Fibroblast of the aortic adventitia (primary cell): ENCODE results near the gene RPS27A. TPM values are rescaled to one million over a fixed set of nuclear protein-coding genes. Genes with fewer than 3 reads are reported as not detected.
"Not testable (repeated sequence)": the region's sequence is repeated elsewhere in the genome, so short reads cannot be mapped to it uniquely, and the experiment has no call there.

ENCODE experiments used
- DNase-seq: peaks from one replicate; pipeline ENCODE4 v3.0.0-alpha.2; 2010; ENCODE audit warnings: low read depth
- H3K4me3 ChIP-seq: 2 replicates; pipeline ENCODE4 v1.5.1; 2011; ENCODE audit warnings: low read depth, mild to moderate bottlenecking, control low read depth, low read length, moderate library complexity
- total RNA-seq: library from RNA; depleted of rRNA; stranded (reverse); fragments of >200 nt; gene quantifications from 2 replicates; pipeline ENCODE4 v1.2.3, GENCODE V29; 2012; ENCODE audit warnings: low replicate concordance
- TF ChIP-seq, protein P1 (sequence below): IDR thresholded peaks from 2 replicates; pipeline ENCODE4 v1.5.1; 2011; ENCODE audit warnings: mild to moderate bottlenecking, low read length, control low read depth, inconsistent platforms; ENCODE audit not compliant: insufficient read depth

Gene RPS27A
- total RNA-seq: 1,779 and 1,984 TPM in 2 replicates

GRCh38 chr2:55232084-55232862, at the start of gene RPS27A, which contains the start of gene CLHC1:
Gene RPS27A (plus strand): TSS chr2:55232688. CDS start chr2:55232825, 137 bp downstream.
Gene CLHC1 (minus strand): TSS chr2:55232293. CDS start chr2:55222411, 9,882 bp downstream.
- TF ChIP-seq, protein P1, sequence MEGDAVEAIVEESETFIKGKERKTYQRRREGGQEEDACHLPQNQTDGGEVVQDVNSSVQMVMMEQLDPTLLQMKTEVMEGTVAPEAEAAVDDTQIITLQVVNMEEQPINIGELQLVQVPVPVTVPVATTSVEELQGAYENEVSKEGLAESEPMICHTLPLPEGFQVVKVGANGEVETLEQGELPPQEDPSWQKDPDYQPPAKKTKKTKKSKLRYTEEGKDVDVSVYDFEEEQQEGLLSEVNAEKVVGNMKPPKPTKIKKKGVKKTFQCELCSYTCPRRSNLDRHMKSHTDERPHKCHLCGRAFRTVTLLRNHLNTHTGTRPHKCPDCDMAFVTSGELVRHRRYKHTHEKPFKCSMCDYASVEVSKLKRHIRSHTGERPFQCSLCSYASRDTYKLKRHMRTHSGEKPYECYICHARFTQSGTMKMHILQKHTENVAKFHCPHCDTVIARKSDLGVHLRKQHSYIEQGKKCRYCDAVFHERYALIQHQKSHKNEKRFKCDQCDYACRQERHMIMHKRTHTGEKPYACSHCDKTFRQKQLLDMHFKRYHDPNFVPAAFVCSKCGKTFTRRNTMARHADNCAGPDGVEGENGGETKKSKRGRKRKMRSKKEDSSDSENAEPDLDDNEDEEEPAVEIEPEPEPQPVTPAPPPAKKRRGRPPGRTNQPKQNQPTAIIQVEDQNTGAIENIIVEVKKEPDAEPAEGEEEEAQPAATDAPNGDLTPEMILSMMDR: no peak
- DNase-seq: peak; percentile 98

DNA sequence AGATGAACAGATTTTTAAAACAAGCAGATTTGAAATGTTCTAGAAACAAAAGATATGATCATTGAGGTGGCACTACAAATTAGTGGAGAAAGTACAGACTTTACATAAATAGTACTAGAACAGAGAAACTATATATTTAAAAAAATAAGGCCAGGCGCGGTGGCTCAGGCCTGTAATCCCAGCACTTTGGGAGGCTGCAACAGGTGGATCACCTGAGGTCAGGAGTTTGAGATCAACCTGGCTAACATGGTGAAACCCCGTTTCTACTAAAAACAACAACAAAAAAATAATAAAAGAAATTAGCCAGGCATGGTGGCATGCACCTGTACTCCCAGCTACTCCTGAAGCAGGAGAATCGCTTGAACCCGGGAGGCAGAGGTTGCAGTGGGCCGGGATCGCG, 45.7 kb upstream of the RPS27A start:
- H3K4me3 ChIP-seq, DNase-seq: not testable (repeated sequence)

More at GRCh38 chr2:55232084-55232862, at the start of gene RPS27A, which contains the start of gene CLHC1:
- H3K4me3 ChIP-seq: peak within 1 kb of the TSS; percentile 97

GRCh38 chr2:55191888-55192287, 40.6 kb upstream of the RPS27A start:
- not testable (repeated sequence) for H3K4me3 ChIP-seq

DNA sequence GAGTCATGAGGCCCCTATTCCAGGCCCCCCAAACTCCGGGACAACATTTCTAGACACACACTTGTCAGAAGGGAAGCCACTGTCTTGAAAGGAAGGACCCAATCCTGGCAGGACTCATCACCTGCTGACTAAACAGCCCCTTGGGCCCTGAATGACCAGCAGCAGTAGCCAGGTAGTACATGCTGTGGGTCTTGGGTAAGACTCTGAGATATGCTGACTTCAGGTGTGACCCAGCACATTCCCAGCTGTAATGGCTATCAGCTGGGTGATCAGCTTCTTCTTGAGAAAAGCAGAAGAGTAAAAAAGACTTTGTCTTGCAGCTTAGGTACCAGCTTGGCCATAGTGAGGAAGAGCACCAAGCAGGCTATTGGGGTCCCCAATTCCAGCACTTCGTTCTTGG, 36.0 kb upstream of the RPS27A start:
- TF ChIP-seq, protein P1: no peak
- no peak for DNase-seq
- no peak overlapping the region for H3K4me3 ChIP-seq

More at GRCh38 chr2:55191888-55192287, 40.6 kb upstream of the RPS27A start:
- not testable (repeated sequence) for DNase-seq

- no peak overlapping the region for H3K4me3 ChIP-seq
- no peak for DNase-seq
- TF ChIP-seq, protein P1: no peak
Observed at GRCh38 chr2:55200416-55200815, 32.1 kb upstream of the RPS27A start.

GRCh38 chr2:55204536-55204935, 28.0 kb upstream of the RPS27A start:
- TF ChIP-seq, protein P1: no peak
- DNase-seq: no peak
- H3K4me3 ChIP-seq: no peak overlapping the region

- no peak for DNase-seq
- no peak overlapping the region for H3K4me3 ChIP-seq
- TF ChIP-seq, protein P1: no peak
Observed at GRCh38 chr2:55204950-55205349, 27.5 kb upstream of the RPS27A start.

DNA sequence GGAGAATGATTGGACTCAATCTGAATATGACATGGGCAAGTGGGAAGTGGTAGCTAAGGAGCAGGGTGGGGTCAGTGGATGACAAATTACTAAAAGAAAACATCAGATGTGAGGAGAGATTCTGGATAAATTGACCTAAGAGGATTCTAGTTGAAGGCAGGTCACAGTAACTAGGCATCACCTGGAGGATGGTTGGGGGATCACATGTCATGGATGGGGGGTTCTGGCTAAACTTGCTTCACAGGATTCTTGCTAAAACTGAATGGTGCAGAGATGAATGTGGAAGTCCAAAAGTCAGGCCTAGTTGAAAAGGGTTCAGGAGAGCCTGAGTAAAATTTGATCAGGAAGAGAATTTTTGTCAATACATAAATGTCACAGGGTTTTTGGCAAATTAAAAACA, 18.7 kb upstream of the RPS27A start:
- TF ChIP-seq, protein P1: no peak
- DNase-seq: no peak
- H3K4me3 ChIP-seq: no peak overlapping the region
